Vagina (tissue), 2 donors: ENCODE measurements around the gene WDR72. TPM values are rescaled to one million over a fixed set of nuclear protein-coding genes. Genes with fewer than 3 reads are reported as not detected.

ENCODE experiments used
- DNase-seq, 2 donors: peaks; one replicate each; pipeline ENCODE4 v3.0.0-alpha.2; 2017; ENCODE audit errors: extremely low spot score in 2 of 2
- H3K27ac ChIP-seq: fragments of 200-600 bp; sonication (generic); one replicate; pipeline ENCODE4 v1.5.1; 2019
- H3K27me3 ChIP-seq: fragments of 200-600 bp; sonication (generic); one replicate; pipeline ENCODE4 v1.5.1; 2019
- H3K36me3 ChIP-seq, 2 donors: fragments of 200-600 bp; sonication (generic); one replicate each; pipeline ENCODE4 v1.5.1; 2017 to 2019
- H3K4me1 ChIP-seq: fragments of 200-600 bp; sonication (generic); one replicate; pipeline ENCODE4 v1.5.1; 2019
- H3K4me3 ChIP-seq, 2 donors: fragments of 200-600 bp; sonication (generic); 1 replicate in 1 of 2; 2 replicates in 1 of 2; pipeline ENCODE4 v1.5.1; 2016 to 2019
- H3K9me3 ChIP-seq: fragments of 200-600 bp; sonication (generic); one replicate; pipeline ENCODE4 v1.5.1; 2019
- POLR2A ChIP-seq, 2 donors: fragments of 450-650 bp; IDR thresholded peaks; one replicate each; pipeline ENCODE4 v1.6.1; 2017; ENCODE audit warnings: antibody characterized with exemption in 2 of 2, mild to moderate bottlenecking in 2 of 2, moderate library complexity in 2 of 2
- POLR2AphosphoS5 ChIP-seq, 2 donors: sonication (generic); formaldehyde crosslinking; IDR thresholded peaks; one replicate each; pipeline ENCODE4 v1.9.0; 2017; ENCODE audit warnings: antibody characterized with exemption in 2 of 2, mild to moderate bottlenecking in 2 of 2, low read depth in 1 of 2; ENCODE audit not compliant: insufficient read depth in 1 of 2
- intact Hi-C: fragments of 100-400 bp; cut with DNase I; formaldehyde crosslinking; loops from one replicate; pipeline ENCODE4 v1.15.1; 2023
- total RNA-seq: library from RNA; depleted of rRNA; stranded (reverse); fragments of >200 nt; gene quantifications from one replicate; pipeline ENCODE4 v1.2.3, GENCODE V29; 2016
- TF ChIP-seq, protein P1 (sequence below), 3 experiments: fragments of 450-650 bp in 2 of 3; fragments of 200-600 bp in 1 of 3; sonication (generic) in 1 of 3; IDR thresholded peaks; one replicate each; pipeline ENCODE4 v1.5.1; 2017 to 2019; ENCODE audit warnings: antibody characterized with exemption in 3 of 3, mild to moderate bottlenecking in 2 of 3, moderate library complexity in 2 of 3

The WDR72 gene
- total RNA-seq, 1 donor from 2014 or later = not detected

DNA sequence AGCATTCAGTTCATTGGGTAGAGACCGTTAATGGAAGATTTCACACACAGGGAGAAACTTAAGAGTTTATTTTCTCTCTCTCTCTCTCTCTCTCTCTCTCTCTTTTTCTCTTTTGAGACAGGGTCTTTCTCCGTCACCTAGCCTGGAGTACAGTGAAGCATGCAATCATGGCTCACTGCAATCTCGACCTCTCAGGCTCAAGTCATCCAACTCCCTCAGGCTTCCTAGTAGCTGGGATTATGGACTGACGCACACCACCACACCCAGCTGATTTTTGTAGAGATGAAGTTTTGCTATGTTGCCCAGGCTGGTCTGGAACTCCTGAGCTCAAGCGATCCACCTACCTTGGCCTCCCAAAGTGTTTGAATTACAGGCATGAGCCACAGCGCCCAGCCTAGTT is 1.6 kb downstream of the WDR72 start:
- no peaks in the 10 kb centered on the region for H3K9me3 ChIP-seq
- TF ChIP-seq POLR2A (IDR thresholded peaks at IDR 0.05) (no peak), POLR2AphosphoS5 (IDR thresholded peaks at IDR 0.05; ENCODE audit: insufficient read depth in 1 of 2, low read depth in 1 of 2) (no peak)
- TF ChIP-seq, protein P1, sequence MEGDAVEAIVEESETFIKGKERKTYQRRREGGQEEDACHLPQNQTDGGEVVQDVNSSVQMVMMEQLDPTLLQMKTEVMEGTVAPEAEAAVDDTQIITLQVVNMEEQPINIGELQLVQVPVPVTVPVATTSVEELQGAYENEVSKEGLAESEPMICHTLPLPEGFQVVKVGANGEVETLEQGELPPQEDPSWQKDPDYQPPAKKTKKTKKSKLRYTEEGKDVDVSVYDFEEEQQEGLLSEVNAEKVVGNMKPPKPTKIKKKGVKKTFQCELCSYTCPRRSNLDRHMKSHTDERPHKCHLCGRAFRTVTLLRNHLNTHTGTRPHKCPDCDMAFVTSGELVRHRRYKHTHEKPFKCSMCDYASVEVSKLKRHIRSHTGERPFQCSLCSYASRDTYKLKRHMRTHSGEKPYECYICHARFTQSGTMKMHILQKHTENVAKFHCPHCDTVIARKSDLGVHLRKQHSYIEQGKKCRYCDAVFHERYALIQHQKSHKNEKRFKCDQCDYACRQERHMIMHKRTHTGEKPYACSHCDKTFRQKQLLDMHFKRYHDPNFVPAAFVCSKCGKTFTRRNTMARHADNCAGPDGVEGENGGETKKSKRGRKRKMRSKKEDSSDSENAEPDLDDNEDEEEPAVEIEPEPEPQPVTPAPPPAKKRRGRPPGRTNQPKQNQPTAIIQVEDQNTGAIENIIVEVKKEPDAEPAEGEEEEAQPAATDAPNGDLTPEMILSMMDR (IDR thresholded peaks at IDR 0.05) = no peak
- no peak overlapping the region for H3K27ac ChIP-seq
- H3K36me3 ChIP-seq = no peaks in the 10 kb centered on the region
- no peaks in the 10 kb centered on the region for H3K27me3 ChIP-seq
- H3K4me1 ChIP-seq = no peaks in the 10 kb centered on the region
- no peak for DNase-seq
- no peak overlapping the region for H3K4me3 ChIP-seq
- intact Hi-C loops = no loop called here

DNA sequence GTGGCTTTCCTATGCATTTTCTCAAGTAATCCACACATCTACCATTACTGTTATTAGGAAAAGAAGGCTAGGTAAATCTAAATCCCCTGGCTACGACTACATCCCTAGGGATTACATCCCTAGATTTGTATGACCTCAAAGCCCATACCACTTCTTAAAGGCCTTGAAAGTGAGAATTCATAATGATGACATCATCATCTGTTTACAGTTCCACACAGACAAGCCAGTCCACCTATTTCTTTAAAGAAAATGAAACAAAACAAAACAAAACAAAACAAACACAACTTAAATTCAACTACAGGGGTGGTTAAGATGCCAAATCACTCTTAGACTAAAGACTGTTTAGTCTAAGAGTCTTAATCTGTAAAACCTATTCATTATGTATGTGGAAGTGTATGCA is 5.7 kb downstream of the WDR72 start:
- no peaks in the 10 kb centered on the region for H3K4me1 ChIP-seq
- no peak for DNase-seq

DNA sequence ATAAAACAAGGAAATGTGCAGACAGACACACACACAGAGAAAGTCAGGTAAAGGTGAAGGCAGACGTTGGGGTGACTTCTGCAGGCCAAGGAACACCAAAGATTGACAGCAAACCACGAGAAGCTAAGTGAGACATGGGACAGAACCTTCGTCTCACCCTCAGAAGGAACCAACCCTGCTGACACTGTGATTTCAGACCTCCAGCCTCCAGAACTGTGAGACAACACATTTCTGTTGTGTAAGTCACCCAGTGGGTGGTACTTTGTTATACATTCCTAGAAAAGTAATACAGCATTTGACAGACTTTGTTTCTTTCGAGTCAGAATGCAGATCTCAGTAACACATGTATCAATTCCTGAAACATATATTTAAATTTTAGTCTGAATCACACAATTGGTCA is 7.1 kb downstream of the WDR72 start:
- Histone ChIP-seq H3K36me3 (no peaks in the 10 kb centered on the region), H3K9me3 (no peaks in the 10 kb centered on the region), H3K4me1 (no peaks in the 10 kb centered on the region), H3K27me3 (no peaks in the 10 kb centered on the region), H3K27ac (no peak overlapping the region), H3K4me3 (no peak overlapping the region)
- TF ChIP-seq, protein P1 (IDR thresholded peaks at IDR 0.05) = no peak
- no peak for TF ChIP-seq POLR2AphosphoS5 (IDR thresholded peaks at IDR 0.05; ENCODE audit: insufficient read depth in 1 of 2, low read depth in 1 of 2)
- no peak for TF ChIP-seq POLR2A (IDR thresholded peaks at IDR 0.05)
- no peak for DNase-seq
- intact Hi-C loops = no loop called here

More for the DNA sequence above, 5.7 kb downstream of the WDR72 start:
- H3K4me3 ChIP-seq = no peak overlapping the region
- H3K27ac ChIP-seq = no peak overlapping the region
- no peaks in the 10 kb centered on the region for H3K36me3 ChIP-seq
- no peaks in the 10 kb centered on the region for H3K27me3 ChIP-seq
- intact Hi-C loops = no loop called here
- TF ChIP-seq, protein P1 (IDR thresholded peaks at IDR 0.05) = no peak
- TF ChIP-seq POLR2AphosphoS5 (IDR thresholded peaks at IDR 0.05; ENCODE audit: insufficient read depth in 1 of 2, low read depth in 1 of 2) = no peak
- TF ChIP-seq POLR2A (IDR thresholded peaks at IDR 0.05) = no peak
- H3K9me3 ChIP-seq = no peaks in the 10 kb centered on the region

DNA sequence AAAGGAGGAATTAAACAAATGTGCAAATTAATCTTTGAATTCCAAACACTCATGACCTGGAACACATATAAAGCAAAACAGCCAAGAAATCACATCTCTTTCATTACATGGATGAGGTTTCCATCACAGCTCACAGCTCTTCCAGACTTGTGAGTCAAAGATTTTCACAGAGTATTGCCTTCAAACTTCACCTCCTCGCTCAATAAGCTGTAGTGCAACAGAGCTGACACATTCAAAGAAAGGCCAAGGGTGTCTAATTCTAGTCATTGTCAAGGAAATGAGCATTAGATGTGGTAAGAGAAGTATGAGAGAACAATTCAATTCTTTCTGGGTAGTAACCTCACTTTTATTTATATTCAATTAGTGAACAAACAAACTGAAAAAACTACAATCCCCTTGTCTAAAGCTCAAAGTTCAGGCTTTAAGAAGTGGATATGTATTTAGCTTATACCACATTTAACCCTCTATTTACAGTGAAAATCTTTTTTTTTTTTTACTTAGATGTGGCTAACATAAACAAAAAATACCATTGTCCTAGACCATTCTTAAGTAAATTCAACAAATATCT is 11.9 kb downstream of the WDR72 start:
- H3K4me3 ChIP-seq = no peak overlapping the region
- H3K27me3 ChIP-seq = no peaks in the 10 kb centered on the region
- intact Hi-C loops = no loop called here
- no peak for DNase-seq
- H3K27ac ChIP-seq = no peak overlapping the region
- no peaks in the 10 kb centered on the region for H3K4me1 ChIP-seq
- no peaks in the 10 kb centered on the region for H3K36me3 ChIP-seq
- H3K9me3 ChIP-seq = no peaks in the 10 kb centered on the region
- TF ChIP-seq POLR2A (IDR thresholded peaks at IDR 0.05) (no peak), POLR2AphosphoS5 (IDR thresholded peaks at IDR 0.05; ENCODE audit: insufficient read depth in 1 of 2, low read depth in 1 of 2) (no peak)
- TF ChIP-seq, protein P1 (IDR thresholded peaks at IDR 0.05) = no peak

DNA sequence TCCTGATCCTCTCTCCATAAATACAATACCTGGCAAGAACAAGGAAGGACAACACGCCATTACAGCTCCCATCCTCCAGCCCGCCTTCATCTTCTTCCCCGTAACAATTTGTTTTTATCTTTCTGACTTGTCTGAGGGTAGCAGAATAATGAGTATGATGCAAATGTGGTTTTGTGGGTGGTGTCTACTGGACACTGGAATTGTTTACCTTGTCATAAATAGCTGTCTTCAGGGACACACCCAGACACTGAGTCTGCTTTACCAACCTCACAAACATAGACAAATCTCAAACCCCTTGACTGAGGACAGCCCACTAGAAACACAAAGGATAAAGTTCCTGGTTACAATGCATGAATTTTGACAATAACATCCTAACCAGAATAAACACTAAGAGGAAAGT is 13.4 kb downstream of the WDR72 start:
- TF ChIP-seq POLR2AphosphoS5 (IDR thresholded peaks at IDR 0.05; ENCODE audit: insufficient read depth in 1 of 2, low read depth in 1 of 2) = no peak
- TF ChIP-seq, protein P1 (IDR thresholded peaks at IDR 0.05) = no peak
- no peak for TF ChIP-seq POLR2A (IDR thresholded peaks at IDR 0.05)
- Histone ChIP-seq H3K36me3 (no peaks in the 10 kb centered on the region), H3K4me3 (no peak overlapping the region), H3K27me3 (no peaks in the 10 kb centered on the region), H3K4me1 (no peaks in the 10 kb centered on the region), H3K9me3 (no peaks in the 10 kb centered on the region), H3K27ac (no peak overlapping the region)
- intact Hi-C loops = no loop called here
- DNase-seq = no peak
